GM12878 (cell line): ENCODE data around the gene HOXB1. TPM values are rescaled to one million over a fixed set of nuclear protein-coding genes. Genes with fewer than 3 reads are reported as not detected.
A peak's percentile ranks its signal among the peaks of the same experiment; 100 is the strongest.

Experiments used
- ATAC-seq: fragments of 200-7000 bp; cut with Tn5 transposase; 3 replicates; pipeline ENCODE4 v1.9.1; 2020; ENCODE audit warnings: mild to moderate bottlenecking, moderate library complexity
- BruUV-seq: library from RNA; stranded (reverse); fragments of 400-500 nt; replicated peaks from 2 replicates; lab custom pipeline; 2021; lab: Mats Ljungman, UMichigan
- CTCF ChIA-PET: fragments of 300-600 bp; sonication (Branson Sonifier 250); formaldehyde crosslinking; extraction: SDS; loops from one replicate; lab custom pipeline; 2021; ENCODE audit warnings: inconsistent platforms; lab: Yijun Ruan, JAX
- POLR2A ChIA-PET: fragments of 350-600 bp; formaldehyde crosslinking; extraction: SDS; loops from one replicate; lab custom pipeline; 2021; ENCODE audit warnings: inconsistent platforms; lab: Charles Lee
- RAD21 ChIA-PET: fragments of 300-600 bp; sonication (Branson Sonifier 250); formaldehyde crosslinking; loops from one replicate; lab custom pipeline; 2023; ENCODE audit warnings: antibody characterized with exemption; ENCODE audit not compliant: unreplicated experiment; lab: Charles Lee
- SMC1A ChIA-PET: fragments of 300-600 bp; sonication (Branson Sonifier 250); formaldehyde crosslinking; loops from one replicate; lab custom pipeline; 2023; ENCODE audit not compliant: unreplicated experiment, uncharacterized antibody; lab: Charles Lee
- DNase-seq: peaks from one replicate; pipeline ENCODE4 v3.0.0-alpha.2; 2011; ENCODE audit warnings: low read depth, low spot score
- FAIRE-seq: peaks from 3 replicates; lab custom pipeline; 2011; peaks lifted over from hg19 to GRCh38; lab: Jason Lieb, UNC
- H2AFZ ChIP-seq: 2 replicates; pipeline ENCODE4 v1.6.0; 2011; ENCODE audit warnings: low read depth, low read length, control low read depth; ENCODE audit not compliant: control insufficient read depth
- H3K27ac ChIP-seq: 2 replicates; pipeline ENCODE4 v1.5.1; 2011; ENCODE audit warnings: control low read depth; ENCODE audit not compliant: control insufficient read depth, insufficient read depth
- H3K27me3 ChIP-seq, 2 experiments: replicated peaks in 1 of 2; 2 replicates each; pipeline versions ENCODE4 v1.6.0 to v1.6.1; 2011; ENCODE audit warnings: low read length in 1 of 2; ENCODE audit not compliant: control insufficient read depth in 2 of 2, insufficient read depth in 2 of 2
- H3K36me3 ChIP-seq, 2 experiments: 2 replicates each; pipeline ENCODE4 v1.5.1; 2011; ENCODE audit warnings: low read length in 1 of 2; ENCODE audit not compliant: control insufficient read depth in 2 of 2, insufficient read depth in 2 of 2
- H3K4me1 ChIP-seq: 2 replicates; pipeline ENCODE4 v1.6.1; 2011; ENCODE audit warnings: mild to moderate bottlenecking, low read length, moderate library complexity, mixed read lengths; ENCODE audit not compliant: control insufficient read depth, insufficient read depth
- H3K4me2 ChIP-seq: 2 replicates; pipeline ENCODE4 v1.6.0; 2011; ENCODE audit warnings: control low read depth; ENCODE audit not compliant: control insufficient read depth, insufficient read depth
- H3K4me3 ChIP-seq: fragments of 200-600 bp; sonication (generic); 2 replicates; pipeline ENCODE4 v1.5.1; 2016
- H3K79me2 ChIP-seq: 2 replicates; pipeline ENCODE4 v1.6.0; 2011; ENCODE audit warnings: low read length; ENCODE audit not compliant: control insufficient read depth, insufficient read depth
- H3K9ac ChIP-seq: 2 replicates; pipeline ENCODE4 v1.8.0; 2011; ENCODE audit warnings: low read length, control low read depth, mixed read lengths; ENCODE audit not compliant: control insufficient read depth, insufficient read depth
- H3K9me3 ChIP-seq: replicated peaks from 3 replicates; pipeline ENCODE4 v1.5.1; 2011; ENCODE audit warnings: mild to moderate bottlenecking, low read length; ENCODE audit not compliant: control insufficient read depth, insufficient read depth
- H4K20me1 ChIP-seq: 2 replicates; pipeline ENCODE4 v1.6.0; 2011; ENCODE audit not compliant: control insufficient read depth, insufficient read depth
- MLLT1 ChIP-seq: fragments of 450-650 bp; IDR thresholded peaks from 2 replicates; pipeline ENCODE4 v1.6.1; 2016; ENCODE audit warnings: mild to moderate bottlenecking
- ZZZ3 ChIP-seq: IDR thresholded peaks from 2 replicates; pipeline ENCODE4 v1.6.1; 2011; ENCODE audit warnings: low read depth; ENCODE audit not compliant: control insufficient read depth, insufficient read length
- WGBS: methylation state at CpG from one replicate; pipeline ENCODE4 v1.1.6; 2016; ENCODE audit warnings: low lambda C conversion rate; ENCODE audit not compliant: insufficient replicate concordance, insufficient coverage; ENCODE audit errors: missing lambda C conversion rate; 5-methylcytosine and 5-hydroxymethylcytosine counted together
- in situ Hi-C: fragments of 300-500 bp; cut with MboI; formaldehyde crosslinking; loops from 9 replicates; pipeline ENCODE4 v1.14.3; 2018; ENCODE audit warnings: mixed read lengths
- intact Hi-C: fragments of 100-400 bp; cut with micrococcal nuclease; formaldehyde crosslinking; loops from one replicate; pipeline ENCODE4 v1.14.2; 2022; ENCODE audit not compliant: unreplicated experiment
- polyA plus RNA-seq, 11 experiments: library from polyadenylated mRNA; depleted of rRNA in 4 of 11; unstranded in 6 of 11; stranded (reverse) in 5 of 11; fragments of >200 nt; fragmentation: Nextera tagmentation in 4 of 11; fragmentation: Illumina TruSeq in 1 of 11; extraction: Ambion mirVana in 4 of 11; extraction: Trizol in 1 of 11; gene quantifications; 1 replicate in 1 of 11; 2 replicates in 10 of 11; pipeline versions ENCODE4 v1.2.1 to v1.2.3, GENCODE V29; 2011 to 2016; ENCODE audit warnings: inconsistent platforms in 2 of 11, missing spikeins in 2 of 11, low read depth in 1 of 11
- total RNA-seq, 4 experiments: library from RNA; depleted of rRNA in 3 of 4; stranded (reverse); fragments of >200 nt in 3 of 4; fragmentation: Illumina TruSeq in 1 of 4; extraction: Trizol in 1 of 4; gene quantifications; 2 replicates each; pipeline versions ENCODE4 v1.2.1 to v1.2.3, GENCODE V29; 2013 to 2021

The HOXB1 gene
- total and polyA plus RNA-seq, 10 of the 15 experiments (the other 5 are each of a cell fraction or from before 2014, with no cell fraction given), result not detected

- H3K36me3 ChIP-seq, result peaks cover 0 to 6% of the 10 kb centered on the region in 2 experiments; a peak in 2 of 4 replicates
- ChIA-PET RAD21 (interaction anchor here (1.4 kb wide), 1 partner anchor 53 kb away, joined by 4 read pairs; no protein-coding TSS in a partner anchor), POLR2A (interaction anchor here (0.6 to 1.7 kb wide), 7 partner anchors 9 to 1124 kb away, joined by 3 to 5 read pairs (median 3); no protein-coding TSS in a partner anchor), CTCF (interaction anchor here (1.1 kb wide), 1 partner anchor 53 kb away, joined by 4 read pairs; no protein-coding TSS in a partner anchor), SMC1A (interaction anchor here (0.9 to 1.8 kb wide), 6 partner anchors 9 to 194 kb away, joined by 3 to 5 read pairs (median 4); no protein-coding TSS in a partner anchor)
- intact Hi-C loops (no loop called here), in situ Hi-C loops (no loop called here)
- H3K9ac ChIP-seq, result no peak overlapping the region; the same call in 1 of the 2 replicates
- WGBS, result 65% methylated on average over 10 of the region's 10 CpGs
- H3K27me3 ChIP-seq, result peaks cover 0 to 4% of the 10 kb centered on the region in 2 experiments; a peak in 1 of 4 replicates
- BruUV-seq, result no TSS peak
- H2AFZ ChIP-seq, result no peak overlapping the region
- peaks cover 9% of the 10 kb centered on the region for H3K79me2 ChIP-seq
- no peak for DNase-seq
- no peak overlapping the region for H3K27ac ChIP-seq
- TF ChIP-seq MLLT1 (peak; percentile 81), ZZZ3 (no peak)
- H3K4me1 ChIP-seq, result peaks cover 7% of the 10 kb centered on the region
- H3K4me2 ChIP-seq, result peak overlapping the region; percentile 9; the same call in 1 of the 2 replicates
- no peak for FAIRE-seq
- no peaks in the 10 kb centered on the region for H4K20me1 ChIP-seq
- H3K9me3 ChIP-seq, result no peaks in the 10 kb centered on the region
- H3K4me3 ChIP-seq, result no peak overlapping the region
- ATAC-seq, result no peak
Measured at GRCh38 chr17:48546137-48546923, 15.5 kb upstream of the HOXB1 start.
